MM.1S (cell line): ENCODE data around the gene AGBL4.

Source experiments
- EZH2phosphoT487 ChIP-seq: fragments of 300-600 bp; sonication (generic); IDR thresholded peaks from 2 replicates; pipeline ENCODE4 v1.6.1; 2018; ENCODE audit warnings: antibody characterized with exemption, low read length
- TF ChIP-seq, protein P1 (sequence below): fragments of 300-600 bp; sonication (generic); IDR thresholded peaks from 2 replicates; pipeline ENCODE4 v1.5.1; 2016; ENCODE audit warnings: antibody characterized with exemption, low read length, mixed read lengths

GRCh38 chr1:48920851-48921250 is 1102.9 kb downstream of the AGBL4 start:
- TF ChIP-seq EZH2phosphoT487: no peak
- TF ChIP-seq, protein P1, sequence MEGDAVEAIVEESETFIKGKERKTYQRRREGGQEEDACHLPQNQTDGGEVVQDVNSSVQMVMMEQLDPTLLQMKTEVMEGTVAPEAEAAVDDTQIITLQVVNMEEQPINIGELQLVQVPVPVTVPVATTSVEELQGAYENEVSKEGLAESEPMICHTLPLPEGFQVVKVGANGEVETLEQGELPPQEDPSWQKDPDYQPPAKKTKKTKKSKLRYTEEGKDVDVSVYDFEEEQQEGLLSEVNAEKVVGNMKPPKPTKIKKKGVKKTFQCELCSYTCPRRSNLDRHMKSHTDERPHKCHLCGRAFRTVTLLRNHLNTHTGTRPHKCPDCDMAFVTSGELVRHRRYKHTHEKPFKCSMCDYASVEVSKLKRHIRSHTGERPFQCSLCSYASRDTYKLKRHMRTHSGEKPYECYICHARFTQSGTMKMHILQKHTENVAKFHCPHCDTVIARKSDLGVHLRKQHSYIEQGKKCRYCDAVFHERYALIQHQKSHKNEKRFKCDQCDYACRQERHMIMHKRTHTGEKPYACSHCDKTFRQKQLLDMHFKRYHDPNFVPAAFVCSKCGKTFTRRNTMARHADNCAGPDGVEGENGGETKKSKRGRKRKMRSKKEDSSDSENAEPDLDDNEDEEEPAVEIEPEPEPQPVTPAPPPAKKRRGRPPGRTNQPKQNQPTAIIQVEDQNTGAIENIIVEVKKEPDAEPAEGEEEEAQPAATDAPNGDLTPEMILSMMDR: no peak
